ENCODE measurements around the gene GPC1.

GRCh38 chr2:240407090-240407489 lies 28.4 kb upstream of the GPC1 start:
- TF ChIP-seq CUX1 (IDR thresholded peaks at IDR 0.05; ENCODE audit: insufficient replicate concordance, low read depth, low read length) (no peak), EP300 (IDR thresholded peaks at IDR 0.05; ENCODE audit: borderline replicate concordance in 1 of 2, control insufficient read depth in 1 of 2, low read depth in 2 of 2, low read length in 2 of 2) (no peak), CTCF (IDR thresholded peaks at IDR 0.05 in 2 of 3, conservative IDR thresholded peaks at IDR 0.05 in 1 of 3; ENCODE audit: control insufficient read depth in 2 of 3, extremely low read depth in 1 of 3, insufficient read depth in 1 of 3, low read depth in 3 of 3, low read length in 3 of 3) (no peak), HDAC6 (IDR thresholded peaks at IDR 0.05; ENCODE audit: unreplicated experiment) (no peak), NRF1 (conservative IDR thresholded peaks at IDR 0.05; ENCODE audit: low read depth, low read length) (no peak), EZH2 (IDR thresholded peaks at IDR 0.05; ENCODE audit: borderline replicate concordance, control insufficient read depth, low read depth, low read length) (no peak), PKNOX1 (IDR thresholded peaks at IDR 0.05) (no peak), SUZ12 (IDR thresholded peaks at IDR 0.05; ENCODE audit: unreplicated experiment) (no peak), REST (IDR thresholded peaks at IDR 0.05; ENCODE audit: low read depth, low read length) (no peak)
